Femur (tissue), 1 donor: ENCODE results near the gene EEF1AKMT2.
"Not testable (repeated sequence)": the region's sequence is repeated elsewhere in the genome, so short reads cannot be mapped to it uniquely, and the experiment has no call there.

Experiments
- DNase-seq: peaks from one replicate; pipeline ENCODE4 v3.0.0-alpha.2; 2017

The EEF1AKMT2 gene

GRCh38 chr10:124791547-124792348, at the start of gene EEF1AKMT2:
TSS of gene EEF1AKMT2 (minus strand) at chr10:124791887. CDS start at chr10:124791833, 54 bp downstream.
- peak; percentile 91 for DNase-seq

DNA sequence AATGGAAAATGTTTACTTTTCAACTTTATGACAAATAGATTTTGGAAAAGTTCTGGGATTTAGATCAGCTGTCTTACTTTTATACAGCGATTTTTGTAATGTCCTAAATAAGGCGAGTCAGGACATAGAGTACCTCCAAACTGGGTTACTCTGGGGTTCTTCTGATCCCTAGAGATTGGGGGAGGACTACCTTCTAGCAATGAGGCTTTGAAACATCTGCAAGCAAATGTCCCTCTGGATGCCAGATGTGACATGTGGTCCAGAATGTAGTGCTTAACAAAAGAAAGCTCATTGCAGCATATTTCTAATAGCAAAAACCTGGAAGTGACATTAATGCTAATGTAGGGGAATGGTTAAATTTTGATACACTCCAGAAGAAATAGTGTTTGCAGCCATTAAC, 46.0 kb upstream of the EEF1AKMT2 start:
- no peak for DNase-seq

GRCh38 chr10:124831116-124831515, 39.4 kb upstream of the EEF1AKMT2 start:
- no peak for DNase-seq

- no peak for DNase-seq
Observed at GRCh38 chr10:124830445-124830844, 38.8 kb upstream of the EEF1AKMT2 start.

DNA sequence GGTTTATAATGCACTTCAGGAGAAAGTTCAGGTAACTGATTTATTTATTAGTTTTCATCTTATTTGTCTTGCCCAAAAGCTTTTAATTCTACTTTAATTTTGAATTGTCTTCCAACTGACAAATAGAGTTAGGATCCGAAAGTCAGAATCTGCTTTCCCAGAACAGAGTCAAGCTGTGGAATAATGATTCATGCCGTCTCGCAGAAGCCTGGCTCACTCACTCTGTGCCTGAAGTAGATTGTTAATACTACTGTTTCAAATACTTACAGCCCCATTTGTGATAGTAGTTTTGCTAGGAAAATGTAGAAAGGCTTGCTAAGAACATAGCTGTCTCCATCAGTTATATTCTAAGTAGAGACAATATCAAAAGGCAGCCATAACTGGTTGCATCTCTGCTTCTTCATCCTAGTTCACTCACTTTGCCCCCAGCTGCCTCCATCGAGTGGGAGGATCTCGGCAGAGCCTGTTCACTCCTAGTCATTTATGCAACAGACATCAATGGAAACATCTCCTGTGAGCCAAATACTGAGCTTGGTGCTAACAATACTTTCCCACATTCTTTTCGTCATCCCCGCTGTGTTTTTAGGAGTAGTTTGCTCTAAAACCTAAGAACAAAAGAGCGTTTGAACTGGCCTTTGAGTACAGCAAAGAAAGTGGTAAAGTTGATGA, 37.9 kb upstream of the EEF1AKMT2 start:
- no peak for DNase-seq

DNA sequence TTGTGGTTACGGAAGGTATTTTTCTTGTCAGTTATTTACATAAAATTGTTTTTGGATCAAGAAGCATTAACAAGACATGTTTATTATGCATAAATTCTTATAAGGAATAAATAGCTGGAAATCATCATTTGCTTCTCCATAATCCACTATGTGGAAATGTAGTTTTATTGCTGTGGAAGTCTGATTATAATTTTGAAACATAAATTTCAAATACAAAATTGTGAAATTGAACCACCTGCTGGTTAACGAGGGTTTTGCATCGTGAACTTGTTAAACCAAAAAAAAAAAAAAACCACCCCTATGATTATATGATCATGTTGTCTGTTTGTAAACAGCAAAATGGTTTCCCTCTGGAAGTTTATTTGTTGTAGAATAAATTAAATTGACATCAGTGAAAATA, 35.8 kb upstream of the EEF1AKMT2 start:
- DNase-seq = no peak

DNA sequence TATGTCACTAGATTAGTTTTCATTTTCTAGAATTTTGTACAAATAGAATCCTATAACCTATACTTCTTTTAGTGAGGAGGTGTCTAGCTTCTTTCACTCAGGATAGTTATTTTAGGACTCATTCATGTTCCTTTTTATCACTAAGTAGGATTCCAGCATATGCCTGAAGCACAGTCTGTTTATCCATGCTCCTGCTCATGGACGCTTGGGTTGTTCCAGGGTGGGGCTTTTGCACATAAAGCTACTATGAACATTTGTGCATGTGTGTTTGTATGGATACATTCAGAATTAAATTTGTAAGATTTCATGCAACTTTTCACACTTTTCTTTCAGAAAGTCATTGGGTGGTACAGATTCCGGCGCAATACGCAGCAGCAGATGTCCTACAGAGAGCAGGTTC, 34.6 kb upstream of the EEF1AKMT2 start:
- DNase-seq = no peak

DNA sequence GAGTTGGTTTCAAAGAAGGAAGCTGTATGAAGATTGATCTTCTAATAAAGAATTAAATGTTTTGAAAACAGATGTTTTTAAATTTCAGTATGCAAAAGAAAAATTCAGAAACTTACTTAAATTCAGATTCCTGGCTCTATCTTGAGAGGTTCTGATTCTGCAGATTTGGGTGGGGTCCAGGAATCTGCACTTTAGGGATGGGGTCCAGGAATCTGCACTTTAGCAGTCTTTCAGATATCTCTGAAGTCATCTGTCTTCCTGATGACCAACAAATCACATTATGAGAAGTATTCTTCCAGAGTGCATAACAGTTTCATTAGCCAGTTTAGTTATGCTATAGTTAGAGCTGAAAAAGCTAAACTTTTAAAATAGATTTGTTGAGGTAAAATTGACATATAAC, 34.0 kb upstream of the EEF1AKMT2 start:
- DNase-seq = no peak

- DNase-seq = not testable (repeated sequence)
Observed at GRCh38 chr10:124824932-124825331, 33.2 kb upstream of the EEF1AKMT2 start.

- no peak for DNase-seq
Observed at GRCh38 chr10:124824507-124824906, 32.8 kb upstream of the EEF1AKMT2 start.

DNA sequence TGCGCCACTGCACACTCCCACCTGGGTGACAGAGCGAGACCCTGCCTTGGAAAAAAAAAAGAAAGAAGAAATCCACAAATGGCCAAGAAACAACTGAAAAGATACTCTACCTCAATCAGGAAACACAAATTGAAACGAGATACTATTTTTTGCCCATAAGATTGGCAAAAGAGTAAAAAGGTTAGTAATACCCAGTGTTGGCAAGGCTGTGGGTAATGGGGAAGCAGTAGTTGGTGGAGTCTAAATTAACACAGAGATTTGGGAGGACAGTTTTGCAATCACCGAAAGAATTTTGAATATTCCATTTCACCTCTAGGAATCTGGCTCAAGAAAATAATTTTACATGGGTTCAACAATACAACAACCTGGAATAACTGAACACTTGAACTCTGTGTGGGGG, 29.8 kb upstream of the EEF1AKMT2 start:
- DNase-seq = no peak

GRCh38 chr10:124820121-124820520, 28.4 kb upstream of the EEF1AKMT2 start:
- no peak for DNase-seq

- no peak for DNase-seq
Observed at GRCh38 chr10:124802313-124802675, 10.6 kb upstream of the EEF1AKMT2 start.

DNA sequence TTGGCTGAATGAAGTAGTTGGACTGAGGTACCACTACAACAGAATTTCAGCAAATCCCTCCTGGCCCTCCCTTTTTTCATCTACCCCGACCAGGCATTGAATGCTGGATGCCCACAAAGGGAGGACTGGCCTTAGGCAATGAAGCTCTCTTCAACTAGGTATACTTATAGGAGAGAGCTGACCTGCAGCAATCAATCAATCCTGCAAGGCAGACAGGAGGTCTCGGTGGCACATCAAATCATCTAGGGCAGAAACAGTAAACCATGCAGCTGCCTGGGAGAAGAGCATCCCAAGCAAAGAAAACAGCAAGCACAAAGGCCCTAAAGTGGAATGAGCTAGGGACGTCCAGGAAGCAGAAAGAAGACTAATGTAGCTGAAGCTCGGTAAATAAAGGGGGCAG, 7.5 kb upstream of the EEF1AKMT2 start:
- no peak for DNase-seq

DNA sequence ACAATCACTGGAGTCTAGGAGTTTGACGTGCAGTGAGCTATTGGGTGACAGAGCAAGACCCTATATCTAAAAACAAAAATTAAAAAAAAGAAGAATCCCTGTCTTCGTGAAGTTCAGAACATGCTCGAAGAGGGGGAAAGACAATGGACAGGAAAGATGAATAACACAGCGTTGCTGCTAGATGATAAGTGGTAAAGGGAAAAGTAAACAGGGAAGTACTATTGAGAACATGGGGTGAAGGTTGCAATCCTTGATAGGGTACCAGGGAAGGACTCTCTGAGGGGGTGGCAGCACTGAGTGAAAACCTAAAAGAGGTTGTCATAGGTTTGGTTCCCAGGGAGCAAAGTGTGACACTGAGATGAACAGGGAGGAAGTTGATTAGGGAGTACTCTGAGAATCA, 7.1 kb upstream of the EEF1AKMT2 start:
- DNase-seq = no peak

DNA sequence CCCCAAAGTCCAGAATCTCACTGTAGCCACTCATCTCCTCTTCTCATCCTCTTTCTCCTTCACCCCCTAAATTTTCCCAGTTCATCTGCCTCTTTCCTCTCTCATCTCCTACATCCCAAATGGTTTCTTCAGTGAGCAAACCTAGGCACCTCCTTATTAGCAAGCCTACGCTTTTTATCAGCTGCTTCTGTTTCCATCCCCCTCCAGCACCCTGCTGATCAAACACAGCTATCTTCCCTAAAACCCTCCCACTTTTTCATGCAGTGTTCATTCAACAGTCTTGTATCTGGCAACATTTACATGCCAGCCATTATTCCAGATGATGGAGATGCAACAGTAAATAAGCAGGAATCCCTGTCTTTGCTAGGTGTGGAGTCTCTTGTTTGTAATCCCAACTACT, 6.7 kb upstream of the EEF1AKMT2 start:
- no peak for DNase-seq

- DNase-seq = no peak
Observed at GRCh38 chr10:124792998-124793352, 1.3 kb upstream of the EEF1AKMT2 start.

GRCh38 chr10:124782900-124783299, 8.8 kb downstream of the EEF1AKMT2 start:
- not testable (repeated sequence) for DNase-seq

DNA sequence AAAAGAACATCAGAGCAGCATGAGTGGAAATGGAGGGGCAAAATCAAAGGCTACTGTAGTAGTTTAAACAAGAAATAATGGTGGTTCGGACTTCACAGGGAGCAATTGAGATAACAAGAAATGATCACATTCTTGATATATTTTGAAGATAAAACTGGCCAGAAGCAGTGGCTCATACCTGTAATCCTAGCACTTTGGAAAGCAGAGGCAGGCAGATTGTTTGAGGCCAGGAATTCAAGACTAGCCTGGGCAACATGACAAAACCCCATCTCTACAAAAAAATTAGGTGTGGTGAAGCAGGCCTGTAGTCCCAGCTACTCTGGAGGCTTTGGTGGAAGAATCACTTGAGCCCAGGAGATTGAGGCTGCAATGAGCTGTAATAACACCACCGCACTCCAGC, 22.9 kb downstream of the EEF1AKMT2 start:
- no peak for DNase-seq

- DNase-seq = no peak
Observed at GRCh38 chr10:124765256-124765655, 26.4 kb downstream of the EEF1AKMT2 start.

DNA sequence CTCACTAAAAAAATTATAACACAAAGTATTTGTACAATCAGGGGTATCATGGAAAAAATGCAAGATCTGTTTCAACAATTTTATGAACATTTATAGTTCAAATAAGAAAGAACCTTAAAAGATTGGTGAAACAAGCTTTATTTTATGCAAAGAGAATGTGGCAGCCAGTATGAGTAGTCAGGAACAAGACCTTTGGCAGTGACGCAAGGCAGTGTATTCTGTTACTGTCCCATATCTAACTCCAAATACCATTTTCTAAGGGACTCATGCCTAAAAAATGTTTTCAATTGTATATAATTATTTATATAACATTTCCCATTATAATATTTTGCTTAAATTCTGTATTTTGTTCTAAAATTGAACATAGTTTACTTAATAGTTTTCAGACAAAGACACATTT, 28.4 kb downstream of the EEF1AKMT2 start:
- no peak for DNase-seq

- DNase-seq = no peak
Observed at GRCh38 chr10:124762281-124762680, 29.4 kb downstream of the EEF1AKMT2 start.

GRCh38 chr10:124756156-124756903, 35.4 kb downstream of the EEF1AKMT2 start:
- DNase-seq = no peak

- DNase-seq = no peak
Observed at GRCh38 chr10:124755581-124755980, 36.1 kb downstream of the EEF1AKMT2 start.
